Right lobe of liver (tissue), 4 donors: Measurements from ENCODE around the gene POLR3B.

Source experiments
- CTCF ChIP-seq, 4 donors: fragments of 200-600 bp in 3 of 4; fragments of 450-650 bp in 1 of 4; IDR thresholded peaks; one replicate each; pipeline versions ENCODE4 v1.5.1 to v1.8.0; 2016 to 2022; ENCODE audit warnings: antibody characterized with exemption in 4 of 4, mild to moderate bottlenecking in 2 of 4
- POLR2A ChIP-seq: fragments of 450-650 bp; IDR thresholded peaks from one replicate; pipeline ENCODE4 v1.6.1; 2017; ENCODE audit warnings: antibody characterized with exemption, mild to moderate bottlenecking
- donor health status: DM: no; HTN: no; CAD: no.
- donor health status: DM: no; HTN: no; CAD: no.
- donor health status: DM: no; HTN: yes; CAD: no.

- TF ChIP-seq POLR2A (no peak), CTCF (IDR thresholded peaks at IDR 0.05) (no peak)
Observed at GRCh38 chr12:106551410-106551809, 193.9 kb downstream of the POLR3B start.
